Caco-2 (cell line): ENCODE measurements around the gene NECAB2. TPM values are rescaled to one million over a fixed set of nuclear protein-coding genes. Genes with fewer than 3 reads are reported as not detected.

Source experiments
- BruUV-seq: library from RNA; stranded (reverse); fragments of 400-500 nt; replicated peaks from 2 replicates; lab custom pipeline; 2021; lab: Mats Ljungman, UMichigan
- CTCF ChIA-PET: fragments of 300-600 bp; sonication (Branson Sonifier 250); formaldehyde crosslinking; loops from one replicate; lab custom pipeline; 2022; ENCODE audit warnings: antibody characterized with exemption; lab: Charles Lee
- POLR2A ChIA-PET: fragments of 300-600 bp; sonication (Branson Sonifier 250); formaldehyde crosslinking; loops from one replicate; lab custom pipeline; 2022; ENCODE audit warnings: antibody characterized with exemption; lab: Charles Lee
- DNase-seq, 2 experiments: peaks; one replicate each; pipeline versions ENCODE4 v3.0.0 to v3.0.0-alpha.2; 2020 to 2022
- H3K27me3 ChIP-seq: replicated peaks from 2 replicates; pipeline ENCODE4 v1.6.0; 2011; ENCODE audit warnings: low read length; ENCODE audit not compliant: control insufficient read depth, insufficient read depth
- H3K36me3 ChIP-seq: 2 replicates; pipeline ENCODE4 v1.5.1; 2011; ENCODE audit warnings: low read length; ENCODE audit not compliant: control insufficient read depth, insufficient read depth
- H3K4me1 ChIP-seq: fragments of 250-450 bp; sonication (Bioruptor Pico); 2 replicates; pipeline ENCODE4 v1.5.1; 2020; ENCODE audit warnings: mild to moderate bottlenecking
- H3K4me3 ChIP-seq: 2 replicates; pipeline ENCODE4 v1.5.1; 2011; ENCODE audit warnings: low read depth, mild to moderate bottlenecking, control low read depth, low read length
- H3K9me3 ChIP-seq: fragments of 250-450 bp; sonication (Bioruptor Pico); 2 replicates; pipeline ENCODE4 v1.5.1; 2020; ENCODE audit warnings: mild to moderate bottlenecking, moderate library complexity
- H3K27ac Mint-ChIP-seq: one replicate; pipeline ENCODE4 v1.8.0; 2022; ENCODE audit warnings: mixed read lengths; ENCODE audit not compliant: unreplicated experiment
- H3K27me3 Mint-ChIP-seq: one replicate; pipeline ENCODE4 v1.8.0; 2022; ENCODE audit warnings: mixed read lengths; ENCODE audit not compliant: insufficient read depth, unreplicated experiment
- H3K36me3 Mint-ChIP-seq: one replicate; pipeline ENCODE4 v1.8.0; 2022; ENCODE audit warnings: mild to moderate bottlenecking, mixed read lengths; ENCODE audit not compliant: insufficient read depth, unreplicated experiment
- H3K4me1 Mint-ChIP-seq: one replicate; pipeline ENCODE4 v1.8.0; 2022; ENCODE audit warnings: low read depth, mixed read lengths; ENCODE audit not compliant: unreplicated experiment
- H3K4me3 Mint-ChIP-seq: one replicate; pipeline ENCODE4 v1.8.0; 2022; ENCODE audit warnings: mild to moderate bottlenecking, moderate library complexity, mixed read lengths; ENCODE audit not compliant: unreplicated experiment
- H3K9me3 Mint-ChIP-seq: one replicate; pipeline ENCODE4 v1.8.0; 2022; ENCODE audit warnings: mixed read lengths; ENCODE audit not compliant: unreplicated experiment
- intact Hi-C: fragments of 100-400 bp; cut with micrococcal nuclease; formaldehyde crosslinking; loops from one replicate; pipeline ENCODE4 v1.10.0; 2022; ENCODE audit not compliant: unreplicated experiment
- total RNA-seq: library from RNA; stranded (reverse); gene quantifications from 2 replicates; pipeline ENCODE4 v1.2.3, GENCODE V29; 2022
- TF ChIP-seq, protein P1 (sequence below), 2 experiments: fragments of 200-600 bp in 1 of 2; IDR thresholded peaks; 1 replicate in 1 of 2; 2 replicates in 1 of 2; pipeline versions ENCODE4 v1.5.1 to v1.8.0; 2011 to 2022; ENCODE audit warnings: antibody characterized with exemption in 1 of 2, control low read depth in 1 of 2, inconsistent platforms in 1 of 2, low read depth in 1 of 2, low read length in 1 of 2, mild to moderate bottlenecking in 1 of 2, moderate library complexity in 1 of 2; ENCODE audit not compliant: insufficient read depth in 1 of 2, severe bottlenecking in 1 of 2, unreplicated experiment in 1 of 2

NECAB2 gene
- total RNA-seq, 1 experiment from 2014 or later: 0.68 TPM

DNA sequence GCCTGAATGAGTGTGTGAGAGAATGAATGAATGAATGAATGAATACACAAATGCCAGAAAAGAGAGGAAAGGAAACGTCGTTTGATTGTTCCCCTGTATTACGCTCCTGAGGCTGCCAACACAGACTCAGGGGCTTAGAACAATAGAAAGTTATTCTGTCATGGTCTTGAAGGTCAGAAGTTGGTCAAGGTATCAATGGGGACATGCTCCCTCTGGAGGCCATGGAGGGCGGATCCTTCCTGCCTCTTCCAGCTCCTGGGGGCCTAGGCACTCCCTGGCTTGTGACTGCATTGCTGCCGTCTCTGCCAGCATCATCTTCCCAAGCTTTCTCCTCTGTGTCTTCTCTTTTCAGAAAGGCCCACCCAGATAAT lies 76.1 kb downstream of the NECAB2 start:
- Histone ChIP-seq H3K36me3 (peaks cover 1% of the 10 kb centered on the region; the same call in 1 of the 2 replicates), H3K9me3 (no peaks in the 10 kb centered on the region), H3K27me3 (no peaks in the 10 kb centered on the region), H3K4me3 (no peak overlapping the region), H3K4me1 (peaks cover 30% of the 10 kb centered on the region)
- H3K9me3 Mint-ChIP-seq: no peaks in the 10 kb centered on the region
- BruUV-seq: no TSS peak
- H3K4me3 Mint-ChIP-seq: peak overlapping the region; percentile 71
- H3K27me3 Mint-ChIP-seq: peaks cover 2% of the 10 kb centered on the region
- H3K36me3 Mint-ChIP-seq: peaks cover 6% of the 10 kb centered on the region
- TF ChIP-seq, protein P1, sequence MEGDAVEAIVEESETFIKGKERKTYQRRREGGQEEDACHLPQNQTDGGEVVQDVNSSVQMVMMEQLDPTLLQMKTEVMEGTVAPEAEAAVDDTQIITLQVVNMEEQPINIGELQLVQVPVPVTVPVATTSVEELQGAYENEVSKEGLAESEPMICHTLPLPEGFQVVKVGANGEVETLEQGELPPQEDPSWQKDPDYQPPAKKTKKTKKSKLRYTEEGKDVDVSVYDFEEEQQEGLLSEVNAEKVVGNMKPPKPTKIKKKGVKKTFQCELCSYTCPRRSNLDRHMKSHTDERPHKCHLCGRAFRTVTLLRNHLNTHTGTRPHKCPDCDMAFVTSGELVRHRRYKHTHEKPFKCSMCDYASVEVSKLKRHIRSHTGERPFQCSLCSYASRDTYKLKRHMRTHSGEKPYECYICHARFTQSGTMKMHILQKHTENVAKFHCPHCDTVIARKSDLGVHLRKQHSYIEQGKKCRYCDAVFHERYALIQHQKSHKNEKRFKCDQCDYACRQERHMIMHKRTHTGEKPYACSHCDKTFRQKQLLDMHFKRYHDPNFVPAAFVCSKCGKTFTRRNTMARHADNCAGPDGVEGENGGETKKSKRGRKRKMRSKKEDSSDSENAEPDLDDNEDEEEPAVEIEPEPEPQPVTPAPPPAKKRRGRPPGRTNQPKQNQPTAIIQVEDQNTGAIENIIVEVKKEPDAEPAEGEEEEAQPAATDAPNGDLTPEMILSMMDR (IDR thresholded peaks at IDR 0.05; ENCODE audit: insufficient read depth in 1 of 2, low read depth in 1 of 2, low read length in 1 of 2, severe bottlenecking in 1 of 2, unreplicated experiment in 1 of 2): peak; percentile 43 to 65
- peak; percentile 65 to 69 for DNase-seq
- H3K4me1 Mint-ChIP-seq: peaks cover 17% of the 10 kb centered on the region
- H3K27ac Mint-ChIP-seq: no peak overlapping the region
- ChIA-PET CTCF (interaction anchor here (0.5 to 2.8 kb wide), 7 partner anchors 11 to 90 kb away, joined by 3 to 37 read pairs (median 4); partner anchors contain the start of gene OSGIN1), POLR2A (interaction anchor here (0.6 kb wide), 1 partner anchor 16 kb away, joined by 5 read pairs; no protein-coding TSS in a partner anchor)
- intact Hi-C loops: loop anchor here (1.0 kb wide), 3 partner anchors 76 to 118 kb away; partner anchors contain the start of gene NECAB2

DNA sequence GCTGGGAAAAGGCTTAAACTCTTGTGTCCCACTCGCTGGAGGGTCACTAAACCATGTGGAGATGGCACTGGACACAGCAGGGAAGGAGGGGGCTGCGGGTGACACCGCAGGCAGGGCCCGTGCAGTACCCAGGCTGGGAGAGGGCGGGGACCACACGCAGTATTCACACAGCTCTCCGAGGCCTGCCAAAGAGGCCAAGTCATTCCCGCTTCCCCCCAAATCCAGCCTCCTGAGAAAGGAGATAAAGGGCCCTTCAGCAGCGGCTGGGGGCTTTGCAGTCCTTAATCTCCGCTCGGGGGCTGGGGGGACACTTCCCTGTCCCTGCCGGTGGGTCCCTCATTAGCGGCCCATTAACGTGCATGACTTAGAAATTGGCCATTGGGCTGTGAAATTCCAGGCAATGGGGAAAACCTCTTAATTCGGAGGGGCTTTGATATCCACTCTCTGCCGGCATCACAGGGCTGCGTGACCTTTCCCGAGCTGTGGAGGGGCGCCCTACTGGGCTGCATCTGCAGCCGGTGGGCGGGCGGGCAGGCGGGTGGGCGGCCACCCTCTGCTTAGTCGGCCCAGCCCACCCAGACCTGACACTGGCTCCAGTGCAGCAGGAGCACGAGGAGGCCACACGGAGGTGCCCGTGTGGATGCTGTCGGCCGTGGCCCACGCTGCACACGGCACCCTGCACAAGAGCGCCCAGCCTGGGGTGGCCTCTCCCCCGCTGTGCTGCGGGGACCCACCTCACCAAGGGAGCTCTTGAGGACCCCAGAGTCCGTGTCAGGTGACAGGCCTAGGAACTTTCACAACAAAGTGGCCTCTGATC lies 77.2 kb downstream of the NECAB2 start:
- peaks cover 12% of the 10 kb centered on the region for H3K36me3 Mint-ChIP-seq
- no peak for DNase-seq
- H3K9me3 ChIP-seq: no peaks in the 10 kb centered on the region
- H3K4me1 ChIP-seq: peaks cover 30% of the 10 kb centered on the region
- no peak overlapping the region for H3K27ac Mint-ChIP-seq
- intact Hi-C loops: loop anchor here (5.0 kb wide), 1 partner anchor 218 kb away; no protein-coding TSS in a partner anchor
- TF ChIP-seq, protein P1 (IDR thresholded peaks at IDR 0.05; ENCODE audit: insufficient read depth in 1 of 2, low read depth in 1 of 2, low read length in 1 of 2, severe bottlenecking in 1 of 2, unreplicated experiment in 1 of 2): no peak
- ChIA-PET CTCF (interaction anchor here (0.6 to 2.8 kb wide), 5 partner anchors 10 to 88 kb away, joined by 3 to 37 read pairs (median 3); no protein-coding TSS in a partner anchor), POLR2A (no interaction called here)
- H3K27me3 Mint-ChIP-seq: peaks cover under 1% of the 10 kb centered on the region
- no peak overlapping the region for H3K4me3 Mint-ChIP-seq
- no peaks in the 10 kb centered on the region for H3K27me3 ChIP-seq
- H3K4me1 Mint-ChIP-seq: peaks cover 17% of the 10 kb centered on the region
- peaks cover 4% of the 10 kb centered on the region for H3K36me3 ChIP-seq
- H3K9me3 Mint-ChIP-seq: no peaks in the 10 kb centered on the region
- no peak overlapping the region for H3K4me3 ChIP-seq
- no TSS peak for BruUV-seq

DNA sequence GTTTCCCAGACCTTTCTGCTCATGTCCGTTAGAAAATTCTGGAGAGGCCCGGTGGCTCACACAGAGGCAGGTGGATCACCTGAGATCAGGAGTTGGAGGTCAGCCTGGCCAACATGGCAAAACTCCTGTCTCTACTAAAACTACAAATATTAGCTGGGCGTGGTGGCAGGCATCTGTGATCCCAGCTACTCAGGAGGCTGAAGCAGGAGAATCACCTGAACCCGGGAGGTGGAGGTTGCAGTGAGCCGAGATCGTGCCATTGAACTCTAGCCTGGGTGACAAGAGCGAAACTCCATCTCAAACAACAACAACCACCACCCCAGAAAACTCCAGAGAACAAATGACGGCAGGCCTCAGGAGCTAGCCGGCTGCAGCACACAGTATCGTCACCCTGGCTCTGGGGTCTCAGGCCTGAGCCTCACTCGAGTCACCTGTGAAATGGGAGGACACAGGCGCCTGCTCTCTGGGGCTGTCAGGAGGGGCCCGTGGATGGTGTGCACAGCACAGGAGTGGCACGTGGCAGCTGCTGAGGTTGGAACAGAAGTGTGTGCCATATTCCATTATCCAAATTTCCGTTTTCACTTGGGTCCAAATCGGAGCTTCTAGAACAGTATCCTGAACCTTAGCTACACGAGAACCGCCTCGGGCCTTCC lies 77.9 kb downstream of the NECAB2 start:
- H3K27ac Mint-ChIP-seq: no peak overlapping the region
- peaks cover 14% of the 10 kb centered on the region for H3K36me3 Mint-ChIP-seq
- ChIA-PET CTCF (interaction anchor here (0.7 kb wide), 1 partner anchor 37 kb away, joined by 7 read pairs; no protein-coding TSS in a partner anchor), POLR2A (no interaction called here)
- Histone ChIP-seq H3K4me3 (no peak overlapping the region), H3K4me1 (peaks cover 30% of the 10 kb centered on the region), H3K36me3 (peaks cover 4% of the 10 kb centered on the region), H3K9me3 (no peaks in the 10 kb centered on the region), H3K27me3 (no peaks in the 10 kb centered on the region)
- intact Hi-C loops: loop anchor here (5.0 kb wide), 1 partner anchor 219 kb away; no protein-coding TSS in a partner anchor
- no peaks in the 10 kb centered on the region for H3K27me3 Mint-ChIP-seq
- H3K4me3 Mint-ChIP-seq: no peak overlapping the region
- BruUV-seq: no TSS peak
- H3K9me3 Mint-ChIP-seq: no peaks in the 10 kb centered on the region
- no peak for DNase-seq
- TF ChIP-seq, protein P1 (IDR thresholded peaks at IDR 0.05; ENCODE audit: insufficient read depth in 1 of 2, low read depth in 1 of 2, low read length in 1 of 2, severe bottlenecking in 1 of 2, unreplicated experiment in 1 of 2): no peak
- H3K4me1 Mint-ChIP-seq: peaks cover 17% of the 10 kb centered on the region
